Fibroblast of skin of right biceps (primary cell): ENCODE data around the gene ZFP42.
"Not testable (repeated sequence)": the region's sequence is repeated elsewhere in the genome, so short reads cannot be mapped to it uniquely, and the experiment has no call there.

Experiments
- DNase-seq: peaks from one replicate; pipeline ENCODE4 v3.0.0-alpha.2; 2013

Gene ZFP42

GRCh38 chr4:188023682-188024081, 28.1 kb downstream of the ZFP42 start:
- peak; percentile 23 for DNase-seq

- DNase-seq, result no peak
Measured at GRCh38 chr4:188025476-188025875, 29.9 kb downstream of the ZFP42 start.

- DNase-seq, result no peak
Measured at GRCh38 chr4:188029114-188029513, 33.5 kb downstream of the ZFP42 start.

- no peak for DNase-seq
Measured at GRCh38 chr4:188030401-188030800, 34.8 kb downstream of the ZFP42 start.

GRCh38 chr4:188031751-188032150, 36.2 kb downstream of the ZFP42 start:
- DNase-seq, result no peak

GRCh38 chr4:188032170-188032569, 36.6 kb downstream of the ZFP42 start:
- DNase-seq, result no peak

GRCh38 chr4:188032583-188032982, 37.0 kb downstream of the ZFP42 start:
- no peak for DNase-seq

- no peak for DNase-seq
Measured at GRCh38 chr4:188037003-188037713, 41.6 kb downstream of the ZFP42 start.

GRCh38 chr4:188041721-188042120, 46.1 kb downstream of the ZFP42 start:
- DNase-seq, result no peak

GRCh38 chr4:188042191-188042590, 46.6 kb downstream of the ZFP42 start:
- DNase-seq, result no peak

- DNase-seq, result no peak
Measured at GRCh38 chr4:188043154-188043553, 47.6 kb downstream of the ZFP42 start.

- not testable (repeated sequence) for DNase-seq
Measured at GRCh38 chr4:188045461-188045860, 49.9 kb downstream of the ZFP42 start.

GRCh38 chr4:188046657-188047056, 51.1 kb downstream of the ZFP42 start:
- DNase-seq, result no peak

GRCh38 chr4:188053302-188053701, 57.7 kb downstream of the ZFP42 start:
- no peak for DNase-seq
